Measurements from ENCODE around the gene ILDR2. TPM values are rescaled to one million over a fixed set of nuclear protein-coding genes. Genes with fewer than 3 reads are reported as not detected.

Gene ILDR2
- total RNA-seq, 2 donors from 2014 or later: 1.00 to 1.4 TPM

GRCh38 chr1:166910396-166910994, 64.8 kb downstream of the ILDR2 start:
- TF ChIP-seq CTCF (conservative IDR thresholded peaks at IDR 0.05): peak; percentile 95
- peaks cover 4% of the 10 kb centered on the region for H3K36me3 Mint-ChIP-seq (ENCODE audit: low read depth)
- H3K27me3 Mint-ChIP-seq (ENCODE audit: insufficient read depth): peaks cover 4% of the 10 kb centered on the region
- no peak overlapping the region for H3K4me3 Mint-ChIP-seq
- WGBS, 2 experiments (ENCODE audit: insufficient coverage in 1 of 2, insufficient read length in 1 of 2): 0% methylated on average over 1 of the region's 1 CpG
- no peaks in the 10 kb centered on the region for H3K4me1 Mint-ChIP-seq
- Histone ChIP-seq H3K36me3 (ENCODE audit: control insufficient read depth, insufficient read depth, low read length) (no peaks in the 10 kb centered on the region), H3K27ac (ENCODE audit: low read depth, low read length) (no peak overlapping the region), H3K9me3 (ENCODE audit: control insufficient read depth, low read length) (peaks cover 25% of the 10 kb centered on the region), H3K4me1 (ENCODE audit: control insufficient read depth, insufficient read depth, low read length) (no peaks in the 10 kb centered on the region), H3K4me3 (ENCODE audit: low read length) (peak overlapping the region; percentile 65), H3K9ac (ENCODE audit: extremely low read depth, low read length, poor library complexity, severe bottlenecking) (no peak overlapping the region), H3K27me3 (ENCODE audit: control insufficient read depth, insufficient read depth, low read length, poor library complexity, severe bottlenecking) (no peaks in the 10 kb centered on the region)
- DNase-seq: peak; percentile 89
- H3K9me3 Mint-ChIP-seq: peaks cover 22% of the 10 kb centered on the region
- no peak overlapping the region for H3K27ac Mint-ChIP-seq

GRCh38 chr1:166908942-166909341, 66.4 kb downstream of the ILDR2 start:
- WGBS, 2 experiments (ENCODE audit: insufficient coverage in 1 of 2, insufficient read length in 1 of 2): 91 to 92% methylated on average over 1 of the region's 1 CpG
- H3K27me3 Mint-ChIP-seq (ENCODE audit: insufficient read depth): peaks cover 2% of the 10 kb centered on the region
- no peak overlapping the region for H3K4me3 ChIP-seq (ENCODE audit: low read length)

GRCh38 chr1:166907763-166908162, 67.6 kb downstream of the ILDR2 start:
- Mint-ChIP-seq H3K27me3 (ENCODE audit: insufficient read depth) (no peaks in the 10 kb centered on the region), H3K4me3 (no peak overlapping the region), H3K9me3 (peaks cover 20% of the 10 kb centered on the region), H3K36me3 (ENCODE audit: low read depth) (peaks cover 4% of the 10 kb centered on the region), H3K27ac (no peak overlapping the region), H3K4me1 (no peaks in the 10 kb centered on the region)
- Histone ChIP-seq H3K36me3 (ENCODE audit: control insufficient read depth, insufficient read depth, low read length) (no peaks in the 10 kb centered on the region), H3K4me1 (ENCODE audit: control insufficient read depth, insufficient read depth, low read length) (no peaks in the 10 kb centered on the region), H3K27me3 (ENCODE audit: control insufficient read depth, insufficient read depth, low read length, poor library complexity, severe bottlenecking) (no peaks in the 10 kb centered on the region), H3K9me3 (ENCODE audit: control insufficient read depth, low read length) (peaks cover 22% of the 10 kb centered on the region), H3K27ac (ENCODE audit: low read depth, low read length) (no peak overlapping the region), H3K4me3 (ENCODE audit: low read length) (no peak overlapping the region), H3K9ac (ENCODE audit: extremely low read depth, low read length, poor library complexity, severe bottlenecking) (no peak overlapping the region)
- 93% methylated on average over 3 of the region's 3 CpGs; no CpG with 5 or more reads in 1 of the 2 experiments for WGBS, 2 experiments (ENCODE audit: insufficient coverage in 1 of 2, insufficient read length in 1 of 2)
- no peak for DNase-seq
- no peak for TF ChIP-seq CTCF (conservative IDR thresholded peaks at IDR 0.05)

More at GRCh38 chr1:166908942-166909341, 66.4 kb downstream of the ILDR2 start:
- H3K4me1 ChIP-seq (ENCODE audit: control insufficient read depth, insufficient read depth, low read length): no peaks in the 10 kb centered on the region
- peaks cover 25% of the 10 kb centered on the region for H3K9me3 ChIP-seq (ENCODE audit: control insufficient read depth, low read length)
- no peak for DNase-seq
- Mint-ChIP-seq H3K36me3 (ENCODE audit: low read depth) (peaks cover 4% of the 10 kb centered on the region), H3K27ac (no peak overlapping the region), H3K9me3 (peaks cover 22% of the 10 kb centered on the region), H3K4me1 (no peaks in the 10 kb centered on the region), H3K4me3 (no peak overlapping the region)
- no peak overlapping the region for H3K27ac ChIP-seq (ENCODE audit: low read depth, low read length)
- no peak overlapping the region for H3K9ac ChIP-seq (ENCODE audit: extremely low read depth, low read length, poor library complexity, severe bottlenecking)
- no peaks in the 10 kb centered on the region for H3K27me3 ChIP-seq (ENCODE audit: control insufficient read depth, insufficient read depth, low read length, poor library complexity, severe bottlenecking)
- no peak for TF ChIP-seq CTCF (conservative IDR thresholded peaks at IDR 0.05)
- H3K36me3 ChIP-seq (ENCODE audit: control insufficient read depth, insufficient read depth, low read length): no peaks in the 10 kb centered on the region
